Prostate gland (tissue), 2 donors: ENCODE results near the gene KDELR1. TPM values are rescaled to one million over a fixed set of nuclear protein-coding genes. Genes with fewer than 3 reads are reported as not detected.

Experiments
- DNase-seq: peaks from one replicate; pipeline ENCODE4 v3.0.0-alpha.2; 2019; ENCODE audit warnings: low spot score
- H3K27ac ChIP-seq, 2 donors: fragments of 200-600 bp; sonication (generic); 2 replicates each; pipeline ENCODE4 v1.5.1; 2017 to 2019
- H3K27me3 ChIP-seq: fragments of 200-600 bp; sonication (generic); replicated peaks from 2 replicates; pipeline ENCODE4 v1.5.1; 2019; ENCODE audit not compliant: insufficient read depth
- H3K36me3 ChIP-seq, 2 donors: fragments of 200-600 bp; sonication (generic); 1 replicate in 1 of 2; 2 replicates in 1 of 2; pipeline versions ENCODE4 v1.5.1 to v1.8.1; 2017 to 2019
- H3K4me1 ChIP-seq: fragments of 200-600 bp; sonication (generic); replicated peaks from 2 replicates; pipeline ENCODE4 v1.5.1; 2019
- H3K4me3 ChIP-seq, 2 donors: fragments of 200-600 bp; sonication (generic); 2 replicates each; pipeline ENCODE4 v1.5.1; 2017 to 2019
- H3K9me3 ChIP-seq: fragments of 200-600 bp; sonication (generic); 2 replicates; pipeline ENCODE4 v1.5.1; 2017
- CTCF ChIP-seq, 4 experiments: fragments of 200-600 bp in 2 of 4; fragments of 450-650 bp in 2 of 4; sonication (generic) in 2 of 4; IDR thresholded peaks; 1 replicate in 3 of 4; 2 replicates in 1 of 4; pipeline ENCODE4 v1.5.1; 2016 to 2019; ENCODE audit warnings: antibody characterized with exemption in 4 of 4, mild to moderate bottlenecking in 2 of 4, moderate library complexity in 2 of 4
- POLR2A ChIP-seq: fragments of 450-650 bp; IDR thresholded peaks from one replicate; pipeline ENCODE4 v1.6.1; 2016; ENCODE audit warnings: antibody characterized with exemption, mild to moderate bottlenecking
- POLR2AphosphoS5 ChIP-seq: sonication (generic); formaldehyde crosslinking; IDR thresholded peaks from one replicate; pipeline ENCODE4 v1.6.1; 2017; ENCODE audit warnings: antibody characterized with exemption
- WGBS: methylation state at CpG from one replicate; pipeline ENCODE4 v1.1.5; 2018; 5-methylcytosine and 5-hydroxymethylcytosine counted together
- intact Hi-C: fragments of 100-400 bp; cut with DNase I; formaldehyde crosslinking; loops from one replicate; pipeline ENCODE4 v1.14.2; 2022
- total RNA-seq, 2 donors: library from RNA; depleted of rRNA; stranded (reverse); fragments of >200 nt; gene quantifications; one replicate each; pipeline ENCODE4 v1.1.0, GENCODE V29; 2016

The KDELR1 gene
- total RNA-seq, 2 donors from 2014 or later = 153 to 179 TPM

- Histone ChIP-seq H3K36me3 (no peaks in the 10 kb centered on the region), H3K4me1 (no peaks in the 10 kb centered on the region), H3K27ac (no peak overlapping the region), H3K27me3 (no peaks in the 10 kb centered on the region), H3K4me3 (no peak overlapping the region), H3K9me3 (no peaks in the 10 kb centered on the region)
- WGBS = 73% methylated on average over 7 of the region's 7 CpGs
- intact Hi-C loops = no loop called here
- TF ChIP-seq POLR2AphosphoS5 (no peak), CTCF (IDR thresholded peaks at IDR 0.05) (no peak), POLR2A (no peak)
- DNase-seq = no peak
These were observed 20.0 kb downstream of the KDELR1 start for GRCh38 chr19:48371367-48371766.

GRCh38 chr19:48370955-48371354 lies 20.4 kb downstream of the KDELR1 start:
- TF ChIP-seq CTCF (IDR thresholded peaks at IDR 0.05) = no peak
- TF ChIP-seq POLR2AphosphoS5 = no peak
- no peak for TF ChIP-seq POLR2A
- H3K27me3 ChIP-seq = no peaks in the 10 kb centered on the region
- no peak for DNase-seq
- H3K36me3 ChIP-seq = no peaks in the 10 kb centered on the region
- no peaks in the 10 kb centered on the region for H3K9me3 ChIP-seq
- intact Hi-C loops = no loop called here
- H3K27ac ChIP-seq = no peak overlapping the region
- no peaks in the 10 kb centered on the region for H3K4me1 ChIP-seq
- H3K4me3 ChIP-seq = no peak overlapping the region
- WGBS = 75% methylated on average over 4 of the region's 4 CpGs

GRCh38 chr19:48368936-48369335 lies 22.4 kb downstream of the KDELR1 start:
- 80% methylated on average over 13 of the region's 14 CpGs for WGBS
- Histone ChIP-seq H3K27me3 (no peaks in the 10 kb centered on the region), H3K36me3 (no peaks in the 10 kb centered on the region), H3K9me3 (no peaks in the 10 kb centered on the region), H3K4me3 (no peak overlapping the region), H3K27ac (no peak overlapping the region), H3K4me1 (peaks cover 3% of the 10 kb centered on the region)
- no peak for TF ChIP-seq POLR2A
- no peak for TF ChIP-seq POLR2AphosphoS5
- no peak for TF ChIP-seq CTCF (IDR thresholded peaks at IDR 0.05)
- DNase-seq = no peak
- intact Hi-C loops = no loop called here

GRCh38 chr19:48367855-48368254 lies 23.5 kb downstream of the KDELR1 start:
- no peak overlapping the region for H3K27ac ChIP-seq
- no peaks in the 10 kb centered on the region for H3K9me3 ChIP-seq
- WGBS = 62% methylated on average over 5 of the region's 5 CpGs
- no peaks in the 10 kb centered on the region for H3K36me3 ChIP-seq
- no peaks in the 10 kb centered on the region for H3K27me3 ChIP-seq
- intact Hi-C loops = no loop called here
- peaks cover 3% of the 10 kb centered on the region for H3K4me1 ChIP-seq
- H3K4me3 ChIP-seq = no peak overlapping the region
- TF ChIP-seq POLR2AphosphoS5 (peak; percentile 44), CTCF (IDR thresholded peaks at IDR 0.05) (no peak)
- peak; percentile 21 for DNase-seq

GRCh38 chr19:48365602-48366001 lies 25.7 kb downstream of the KDELR1 start:
- 93% methylated on average over 11 of the region's 11 CpGs for WGBS
- H3K4me3 ChIP-seq = no peak overlapping the region
- H3K27me3 ChIP-seq = no peaks in the 10 kb centered on the region
- TF ChIP-seq POLR2A (no peak), POLR2AphosphoS5 (no peak), CTCF (IDR thresholded peaks at IDR 0.05) (no peak)
- H3K36me3 ChIP-seq = no peaks in the 10 kb centered on the region
- DNase-seq = no peak
- intact Hi-C loops = loop anchor here (2.0 kb wide), 1 partner anchor 41 kb away; the partner anchor contains the start of gene EMP3
- H3K9me3 ChIP-seq = no peaks in the 10 kb centered on the region
- H3K4me1 ChIP-seq = peaks cover 3% of the 10 kb centered on the region
- no peak overlapping the region for H3K27ac ChIP-seq
